HCT116 (cell line): Measurements from ENCODE around the gene CCDC3.

Source experiments
- CTCF ChIP-seq, 3 experiments: fragments of 200-600 bp in 1 of 3; sonication (generic) in 1 of 3; IDR thresholded peaks in 2 of 3; conservative IDR thresholded peaks in 1 of 3; 2 replicates each; pipeline ENCODE4 v1.5.1; 2012 to 2017; ENCODE audit warnings: low read depth in 2 of 3, low read length in 2 of 3, antibody characterized with exemption in 1 of 3, borderline replicate concordance in 1 of 3, control low read depth in 1 of 3, mild to moderate bottlenecking in 1 of 3, mixed read lengths in 1 of 3, mixed run types in 1 of 3, moderate library complexity in 1 of 3; ENCODE audit not compliant: insufficient read depth in 1 of 3
- EZH2phosphoT487 ChIP-seq: fragments of 200-600 bp; IDR thresholded peaks from 2 replicates; pipeline ENCODE4 v1.6.1; 2018; ENCODE audit warnings: antibody characterized with exemption, borderline replicate concordance
- POLR2A ChIP-seq: IDR thresholded peaks from 2 replicates; pipeline ENCODE4 v1.7.0; 2011; ENCODE audit warnings: borderline replicate concordance; ENCODE audit not compliant: insufficient read depth, insufficient read length; ENCODE audit errors: extremely low read depth
- ZBTB33 ChIP-seq: IDR thresholded peaks from 2 replicates; pipeline ENCODE4 v1.6.1; 2011; ENCODE audit warnings: mild to moderate bottlenecking, low read length, moderate library complexity; ENCODE audit not compliant: insufficient replicate concordance; ENCODE audit errors: extremely low read depth
- ZNF274 ChIP-seq: fragments of 200-500 bp; sonication (Bioruptor generic); IDR thresholded peaks from 2 replicates; pipeline ENCODE4 v1.6.1; 2014; ENCODE audit warnings: mild to moderate bottlenecking, low read depth, low read length, inconsistent platforms

- TF ChIP-seq EZH2phosphoT487 (no peak), CTCF (IDR thresholded peaks at IDR 0.05 in 2 of 3, conservative IDR thresholded peaks at IDR 0.05 in 1 of 3; ENCODE audit: borderline replicate concordance in 1 of 3, insufficient read depth in 1 of 3, low read depth in 2 of 3, low read length in 2 of 3) (no peak), POLR2A (no peak), ZBTB33 (no peak), ZNF274 (no peak)
Measured at GRCh38 chr10:12966067-12966466, 35.4 kb downstream of the CCDC3 start.
